HFFc6 (cell line): Measurements from ENCODE around the gene SIAH1. TPM values are rescaled to one million over a fixed set of nuclear protein-coding genes. Genes with fewer than 3 reads are reported as not detected.
A peak's percentile ranks its signal among the peaks of the same experiment; 100 is the strongest.

ENCODE experiments used
- DNase-seq: peaks from one replicate; pipeline ENCODE4 v3.0.0-alpha.2; 2018
- H3K27ac Mint-ChIP-seq: 2 replicates; pipeline ENCODE4 v1.8.0; 2020; ENCODE audit warnings: mild to moderate bottlenecking, mixed read lengths
- H3K27me3 Mint-ChIP-seq: 2 replicates; pipeline ENCODE4 v1.8.0; 2021; ENCODE audit warnings: mild to moderate bottlenecking, moderate library complexity, mixed read lengths; ENCODE audit not compliant: insufficient read depth
- H3K36me3 Mint-ChIP-seq: 2 replicates; pipeline ENCODE4 v1.8.0; 2021; ENCODE audit warnings: low read depth, mixed read lengths
- H3K4me1 Mint-ChIP-seq: 2 replicates; pipeline ENCODE4 v1.8.0; 2020; ENCODE audit warnings: low read depth, mixed read lengths
- H3K4me3 Mint-ChIP-seq: 2 replicates; pipeline ENCODE4 v1.8.0; 2020; ENCODE audit warnings: mild to moderate bottlenecking, moderate library complexity, mixed read lengths
- H3K9me3 Mint-ChIP-seq: 2 replicates; pipeline ENCODE4 v1.8.0; 2020; ENCODE audit warnings: mild to moderate bottlenecking, mixed read lengths
- CTCF ChIP-seq: fragments of 200-600 bp; sonication (generic); IDR thresholded peaks from 2 replicates; pipeline ENCODE4 v1.5.0; 2021; ENCODE audit warnings: antibody characterized with exemption, mild to moderate bottlenecking
- total RNA-seq, 6 experiments: library from RNA; stranded (reverse); fragmentation: NEBNext Ultra II Directional; extraction: Animal tissue kit (Norgen Biotek cat#: 25700); gene quantifications; 2 replicates in 1 of 6; 3 replicates in 5 of 6; pipeline ENCODE4 v1.2.3, GENCODE V29; 2021

Gene SIAH1
- total RNA-seq, 6 experiments from 2014 or later = 8.8 to 11.9 (median 10.2) TPM

GRCh38 chr16:48342591-48342990 is 42.6 kb downstream of the SIAH1 start:
- Mint-ChIP-seq H3K4me3 (no peak overlapping the region), H3K36me3 (peaks cover 32% of the 10 kb centered on the region), H3K9me3 (no peaks in the 10 kb centered on the region), H3K27me3 (no peaks in the 10 kb centered on the region), H3K27ac (no peak overlapping the region), H3K4me1 (peaks cover 9% of the 10 kb centered on the region; the same call in 1 of the 2 replicates)
- no peak for TF ChIP-seq CTCF
- no peak for DNase-seq

- H3K27ac Mint-ChIP-seq = peak overlapping the region; percentile 8; the same call in 1 of the 2 replicates
- no peak overlapping the region for H3K4me3 Mint-ChIP-seq
Observed at GRCh38 chr16:48340054-48340453, 45.2 kb downstream of the SIAH1 start.

GRCh38 chr16:48335961-48336360 is 49.3 kb downstream of the SIAH1 start:
- no peaks in the 10 kb centered on the region for H3K27me3 Mint-ChIP-seq
- peak; percentile 65 for DNase-seq
- H3K9me3 Mint-ChIP-seq = 0 out of 2 replicates have a peak, but pooled peaks cover 4% of the 10 kb centered on the region
- H3K4me1 Mint-ChIP-seq = peaks cover 39% of the 10 kb centered on the region
- H3K27ac Mint-ChIP-seq = peak overlapping the region; percentile 96
- peak overlapping the region; percentile 60 for H3K4me3 Mint-ChIP-seq
- no peak for TF ChIP-seq CTCF
- peaks cover 47% of the 10 kb centered on the region for H3K36me3 Mint-ChIP-seq

More at GRCh38 chr16:48340054-48340453, 45.2 kb downstream of the SIAH1 start:
- TF ChIP-seq CTCF = no peak
- peaks cover 31% of the 10 kb centered on the region for H3K4me1 Mint-ChIP-seq
- no peak for DNase-seq
- H3K36me3 Mint-ChIP-seq = peaks cover 46% of the 10 kb centered on the region
- H3K27me3 Mint-ChIP-seq = no peaks in the 10 kb centered on the region
- 0 out of 2 replicates have a peak, but pooled peaks cover 4% of the 10 kb centered on the region for H3K9me3 Mint-ChIP-seq

GRCh38 chr16:48334325-48334724 is 50.9 kb downstream of the SIAH1 start:
- TF ChIP-seq CTCF = peak; percentile 35
- Mint-ChIP-seq H3K4me1 (peaks cover 41% of the 10 kb centered on the region), H3K9me3 (0 out of 2 replicates have a peak, but pooled peaks cover 4% of the 10 kb centered on the region), H3K36me3 (peaks cover 40% of the 10 kb centered on the region), H3K4me3 (no peak overlapping the region), H3K27me3 (no peaks in the 10 kb centered on the region), H3K27ac (no peak overlapping the region)
- DNase-seq = no peak

- Mint-ChIP-seq H3K27ac (no peak overlapping the region), H3K4me1 (peaks cover 40% of the 10 kb centered on the region), H3K4me3 (no peak overlapping the region), H3K9me3 (0 out of 2 replicates have a peak, but pooled peaks cover 4% of the 10 kb centered on the region), H3K36me3 (peaks cover 35% of the 10 kb centered on the region), H3K27me3 (no peaks in the 10 kb centered on the region)
- no peak for TF ChIP-seq CTCF
- no peak for DNase-seq
Observed at GRCh38 chr16:48332978-48333377, 52.2 kb downstream of the SIAH1 start.

GRCh38 chr16:48330841-48331192 is 54.4 kb downstream of the SIAH1 start:
- TF ChIP-seq CTCF = no peak
- H3K9me3 Mint-ChIP-seq = no peaks in the 10 kb centered on the region
- DNase-seq = no peak
- peaks cover 20% of the 10 kb centered on the region for H3K36me3 Mint-ChIP-seq
- H3K4me1 Mint-ChIP-seq = peaks cover 26% of the 10 kb centered on the region
- H3K27me3 Mint-ChIP-seq = no peaks in the 10 kb centered on the region
- peak overlapping the region; percentile 25; the same call in 1 of the 2 replicates for H3K27ac Mint-ChIP-seq
- H3K4me3 Mint-ChIP-seq = no peak overlapping the region
